NOMO-1 treated with dmso at 0.1 percent for 144 hours (cell line): ENCODE measurements around the gene DES.
A peak's percentile ranks its signal among the peaks of the same experiment; 100 is the strongest.

Source experiments
- DNase-seq: peaks from one replicate; lab custom pipeline; 2025; ENCODE audit not compliant: unreplicated experiment; lab: John Stamatoyannopoulos, UW

DES gene

DNA sequence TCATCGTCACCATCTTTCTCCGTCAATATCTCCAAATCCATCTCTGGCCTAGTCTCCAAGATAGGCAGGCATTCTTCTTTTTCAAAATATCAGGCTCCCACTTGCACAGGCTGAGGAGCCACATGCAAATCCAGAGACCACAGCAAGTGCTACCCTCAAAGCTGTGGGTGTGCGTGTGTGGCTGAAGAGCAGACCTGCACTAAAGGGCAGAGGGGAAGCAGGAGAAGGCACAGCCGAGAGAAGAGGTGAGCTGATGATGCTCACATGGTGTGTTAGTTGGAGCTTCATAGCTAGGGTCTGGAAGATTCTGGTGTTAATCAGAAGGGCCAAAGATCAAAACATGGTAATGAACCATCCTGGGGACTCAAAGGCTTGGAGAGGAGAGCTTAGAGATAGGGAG, 20.3 kb downstream of the DES start:
- DNase-seq, result no peak

GRCh38 chr2:219439506-219439905, 21.3 kb downstream of the DES start:
- no peak for DNase-seq

GRCh38 chr2:219440388-219441256, 22.4 kb downstream of the DES start:
- no peak for DNase-seq

DNA sequence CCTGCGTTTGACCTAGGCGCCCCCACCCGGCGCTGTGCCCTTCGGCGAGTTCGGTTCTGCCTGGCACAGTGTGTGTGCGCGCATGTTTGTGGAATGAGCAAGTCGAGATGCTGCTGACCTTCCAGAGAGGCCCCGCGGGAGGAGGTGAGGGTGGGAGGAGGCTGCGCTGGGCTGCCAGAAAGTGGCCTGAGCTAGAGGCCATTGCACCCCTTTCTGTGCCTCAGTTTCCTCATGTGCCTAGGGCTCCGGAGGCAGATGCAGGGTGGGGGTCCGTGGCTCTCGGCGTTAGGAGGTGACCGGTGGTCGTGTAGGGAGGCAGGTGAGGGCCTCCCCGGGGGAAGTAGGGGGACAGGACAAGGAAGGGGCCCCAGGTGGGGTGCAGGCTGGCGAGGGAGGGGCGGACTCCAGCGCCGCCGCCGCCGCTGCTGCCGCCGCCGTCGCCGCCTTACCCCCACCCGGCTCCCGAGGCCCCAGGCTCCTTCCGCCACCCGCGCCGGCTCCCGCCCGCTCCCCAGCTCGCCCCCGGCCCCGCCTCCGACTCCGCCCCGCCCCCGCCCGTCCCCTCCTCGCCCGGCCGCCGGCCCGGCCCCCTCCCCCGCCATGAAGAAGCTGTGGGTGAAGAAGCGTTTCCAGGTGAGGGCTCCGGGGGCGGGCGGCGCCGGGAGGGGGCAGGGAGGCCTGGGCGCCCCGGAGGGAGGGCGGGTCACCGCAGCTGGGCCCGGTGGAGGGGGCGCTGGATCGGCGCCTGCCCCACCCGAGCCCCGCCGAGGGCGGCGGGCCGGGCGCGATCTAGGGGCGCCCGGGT, 23.5 kb downstream of the DES start:
- DNase-seq, result peak; percentile 13

DNA sequence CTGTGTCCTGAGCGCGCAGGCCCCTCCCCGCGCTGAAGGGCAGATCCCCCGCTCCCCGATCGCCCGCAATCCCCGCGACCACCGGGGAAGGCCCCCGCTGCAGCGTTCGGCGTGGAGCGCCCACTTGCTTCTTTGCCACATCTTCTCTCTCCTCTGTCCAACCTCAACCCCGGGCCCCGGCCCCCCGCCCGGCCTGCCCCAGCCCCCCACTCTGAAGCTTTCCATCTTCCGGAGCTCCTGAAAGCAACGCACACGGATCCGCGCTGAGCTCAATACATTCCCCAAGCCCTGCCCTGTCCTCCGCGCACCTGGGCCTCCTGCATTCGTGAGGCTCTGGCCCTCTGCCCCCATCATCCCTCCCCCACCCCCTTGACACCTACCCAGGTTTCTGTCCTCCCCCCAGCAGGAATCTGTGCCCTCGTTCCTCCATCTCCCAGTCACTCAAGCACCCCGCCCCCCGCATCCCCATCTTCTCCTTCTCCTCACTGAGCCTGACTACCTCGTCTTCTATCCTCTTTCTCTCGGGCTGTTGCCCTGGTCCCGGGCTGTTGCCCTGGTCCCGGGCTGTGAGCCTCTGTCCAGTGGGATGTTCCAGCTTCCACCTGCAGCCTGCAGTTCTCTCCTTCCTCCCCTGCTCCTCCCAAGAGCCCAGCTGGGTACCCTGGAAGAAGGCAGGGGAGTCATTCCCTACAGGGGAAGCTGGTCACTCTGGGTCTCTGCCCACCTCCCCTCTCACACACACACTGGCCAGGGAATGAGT, 24.3 kb downstream of the DES start:
- DNase-seq, result no peak

DNA sequence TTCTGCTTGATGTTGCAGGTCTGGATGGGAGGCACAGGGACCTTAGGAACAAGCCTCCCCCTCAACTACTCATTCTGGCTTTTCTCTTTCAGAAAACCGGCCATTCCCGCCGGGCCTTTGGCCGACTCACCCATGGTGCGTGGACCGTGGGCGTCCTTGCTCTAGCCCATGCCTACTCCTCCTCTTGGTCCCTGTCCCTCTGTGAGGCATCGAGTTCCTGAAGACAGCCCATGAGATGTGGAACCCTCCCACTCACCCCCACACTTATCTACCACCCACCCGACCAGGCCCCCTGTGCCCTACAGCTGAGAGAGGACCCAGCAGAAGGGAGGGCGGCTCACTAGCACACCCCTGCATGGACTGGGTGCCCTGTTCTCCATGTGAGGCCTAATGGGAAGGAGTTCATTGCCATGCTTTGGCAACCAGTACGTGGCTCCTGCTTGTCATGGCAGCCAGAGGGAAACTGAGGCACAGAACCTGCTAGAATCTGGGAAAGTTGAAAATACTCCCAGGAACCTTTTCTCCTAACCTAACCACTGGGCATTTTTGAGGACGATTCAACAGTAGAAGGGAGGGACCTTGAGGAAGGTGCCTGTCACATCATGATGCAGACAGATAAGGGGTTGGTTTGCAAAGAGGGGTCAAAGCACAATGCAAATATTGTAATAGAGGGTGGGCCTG, 25.0 kb downstream of the DES start:
- no peak for DNase-seq

- DNase-seq, result no peak
Measured at GRCh38 chr2:219443697-219444023, 25.5 kb downstream of the DES start.

DNA sequence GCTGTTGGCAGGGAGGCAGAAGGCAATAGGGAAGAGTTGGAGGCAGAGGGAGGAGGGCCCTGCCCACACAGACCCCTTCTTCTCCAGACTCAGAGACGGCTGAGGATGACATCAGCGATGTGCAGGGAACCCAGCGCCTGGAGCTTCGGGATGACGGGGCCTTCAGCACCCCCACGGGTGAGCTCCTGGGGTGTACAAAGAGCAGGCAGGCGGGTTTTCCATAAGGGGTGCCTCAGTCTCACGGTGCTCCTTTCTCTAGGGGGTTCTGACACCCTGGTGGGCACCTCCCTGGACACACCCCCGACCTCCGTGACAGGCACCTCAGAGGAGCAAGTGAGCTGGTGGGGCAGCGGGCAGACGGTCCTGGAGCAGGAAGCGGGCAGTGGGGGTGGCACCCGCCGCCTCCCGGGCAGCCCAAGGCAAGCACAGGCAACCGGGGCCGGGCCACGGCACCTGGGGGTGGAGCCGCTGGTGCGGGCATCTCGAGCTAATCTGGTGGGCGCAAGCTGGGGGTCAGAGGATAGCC, 26.5 kb downstream of the DES start:
- DNase-seq, result no peak

DNA sequence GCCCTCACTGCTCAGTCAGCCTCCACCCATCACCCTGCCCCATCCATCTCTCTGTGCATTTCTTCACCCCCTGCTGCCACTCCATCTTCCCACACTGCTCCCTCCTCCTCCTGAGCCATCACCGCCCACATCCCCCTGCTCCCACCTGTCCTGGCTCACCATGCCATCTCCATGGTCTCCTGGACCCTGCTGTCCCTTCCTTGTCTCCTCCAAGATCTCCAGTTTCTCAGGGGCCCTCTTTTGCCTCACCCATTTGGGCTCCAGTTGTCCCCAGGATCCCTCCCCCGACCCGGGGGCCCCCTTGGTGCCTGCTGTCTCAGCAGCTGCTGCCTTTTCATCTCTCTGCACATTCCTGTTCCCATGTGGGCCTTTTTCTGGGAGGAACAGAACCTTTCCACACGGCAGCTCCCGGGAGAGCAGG, 27.1 kb downstream of the DES start:
- no peak for DNase-seq

GRCh38 chr2:219446101-219446504, 27.9 kb downstream of the DES start:
- DNase-seq, result no peak

GRCh38 chr2:219446689-219447088, 28.5 kb downstream of the DES start:
- no peak for DNase-seq

DNA sequence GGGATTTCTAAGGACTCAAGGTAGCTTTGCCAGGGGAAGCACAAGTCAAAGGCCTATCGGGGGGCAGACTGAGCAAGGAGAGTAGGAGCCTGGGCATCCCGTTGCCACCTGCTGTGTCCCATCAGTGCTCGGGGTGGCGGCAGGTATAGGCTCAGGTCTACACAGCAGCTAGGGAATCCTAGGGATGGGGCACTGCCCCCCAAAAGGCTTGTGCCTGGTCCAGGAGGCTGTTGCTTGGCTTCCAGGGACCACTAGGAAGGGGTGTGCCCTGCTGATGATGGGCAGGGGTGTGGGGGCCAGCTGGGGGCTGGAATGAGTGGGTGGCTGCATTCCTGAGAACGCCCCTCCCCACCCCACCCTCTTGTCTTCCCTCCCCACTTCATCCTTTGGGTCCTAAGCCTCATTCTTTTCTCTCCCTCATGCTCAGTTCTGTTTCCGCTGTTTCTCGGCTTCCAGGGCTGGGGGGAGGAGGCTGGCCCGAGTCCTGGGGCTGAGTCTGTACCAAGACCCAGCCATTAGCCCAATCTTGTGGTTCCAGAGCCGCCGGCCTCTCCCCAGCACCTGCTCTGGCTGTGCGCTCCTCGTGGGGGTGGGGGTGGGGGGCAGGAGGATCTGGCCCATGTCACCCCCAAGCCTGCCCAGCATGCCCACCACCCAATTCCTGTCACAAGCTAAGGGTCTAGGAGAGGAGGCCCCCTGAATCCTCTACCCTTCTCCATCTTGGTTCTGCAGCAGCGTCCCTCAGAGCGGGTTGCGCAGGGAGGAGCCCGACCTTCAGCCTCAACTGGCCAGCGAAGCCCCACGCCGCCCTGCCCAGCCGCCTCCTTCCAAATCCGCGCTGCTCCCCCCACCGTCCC, 29.3 kb downstream of the DES start:
- DNase-seq, result no peak

DNA sequence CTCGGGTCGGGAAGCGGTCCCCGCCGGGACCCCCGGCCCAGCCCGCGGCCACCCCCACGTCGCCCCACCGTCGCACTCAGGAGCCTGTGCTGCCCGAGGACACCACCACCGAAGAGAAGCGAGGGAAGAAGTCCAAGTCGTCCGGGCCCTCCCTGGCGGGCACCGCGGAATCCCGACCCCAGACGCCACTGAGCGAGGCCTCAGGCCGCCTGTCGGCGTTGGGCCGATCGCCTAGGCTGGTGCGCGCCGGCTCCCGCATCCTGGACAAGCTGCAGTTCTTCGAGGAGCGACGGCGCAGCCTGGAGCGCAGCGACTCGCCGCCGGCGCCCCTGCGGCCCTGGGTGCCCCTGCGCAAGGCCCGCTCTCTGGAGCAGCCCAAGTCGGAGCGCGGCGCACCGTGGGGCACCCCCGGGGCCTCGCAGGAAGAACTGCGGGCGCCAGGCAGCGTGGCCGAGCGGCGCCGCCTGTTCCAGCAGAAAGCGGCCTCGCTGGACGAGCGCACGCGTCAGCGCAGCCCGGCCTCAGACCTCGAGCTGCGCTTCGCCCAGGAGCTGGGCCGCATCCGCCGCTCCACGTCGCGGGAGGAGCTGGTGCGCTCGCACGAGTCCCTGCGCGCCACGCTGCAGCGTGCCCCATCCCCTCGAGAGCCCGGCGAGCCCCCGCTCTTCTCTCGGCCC, 30.1 kb downstream of the DES start:
- no peak for DNase-seq

GRCh38 chr2:219448776-219449341, 30.7 kb downstream of the DES start:
- DNase-seq, result no peak

- no peak for DNase-seq
Measured at GRCh38 chr2:219449609-219450008, 31.4 kb downstream of the DES start.

DNA sequence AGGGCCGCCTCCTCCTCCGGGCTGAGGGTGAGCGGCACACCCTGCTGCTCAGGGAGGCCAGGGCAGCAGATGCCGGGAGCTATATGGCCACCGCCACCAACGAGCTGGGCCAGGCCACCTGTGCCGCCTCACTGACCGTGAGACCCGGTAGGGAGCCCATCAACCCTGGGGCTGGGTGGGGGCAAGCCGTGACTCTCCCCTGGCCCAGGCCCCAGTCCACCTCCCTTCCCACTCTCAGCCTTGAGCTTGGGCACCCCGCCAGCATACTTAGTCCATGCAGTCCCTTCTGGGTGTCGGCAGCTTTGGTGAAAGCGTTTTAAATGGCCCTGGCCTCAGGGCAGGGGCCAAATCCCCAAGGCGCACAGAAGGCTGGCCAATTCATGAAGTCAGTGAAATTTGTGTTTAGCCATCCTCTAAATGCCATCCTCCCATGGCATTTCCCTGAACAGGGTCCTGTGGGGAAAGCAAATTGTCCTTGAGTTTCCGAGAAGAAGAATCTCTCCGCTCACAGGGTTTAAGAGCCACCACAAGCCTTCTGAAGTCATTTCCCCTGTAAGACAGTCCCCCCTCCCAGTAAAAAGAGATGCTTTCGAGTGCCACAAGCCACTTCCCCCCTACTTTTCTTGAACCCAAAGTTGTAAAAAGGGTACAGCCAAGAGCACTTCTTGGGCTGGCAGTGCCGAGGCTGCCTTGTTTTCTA, 33.6 kb downstream of the DES start:
- no peak for DNase-seq

- DNase-seq, result no peak
Measured at GRCh38 chr2:219452361-219453317, 34.5 kb downstream of the DES start.
